Right lung (tissue), 5 donors: ENCODE results near the gene FAAP100. TPM values are rescaled to one million over a fixed set of nuclear protein-coding genes. Genes with fewer than 3 reads are reported as not detected.

Source experiments
- DNase-seq, 2 donors: peaks; one replicate each; pipeline ENCODE4 v3.0.0-alpha.2; 2013
- polyA plus RNA-seq, 5 donors: library from polyadenylated mRNA; unstranded; fragments of 120-200 nt; gene quantifications; one replicate each; pipeline versions ENCODE4 v1.2.1 to v1.2.3, GENCODE V29; 2013; ENCODE audit warnings: inconsistent platforms in 1 of 5, low replicate concordance in 1 of 5; ENCODE audit not compliant: insufficient read length in 5 of 5, insufficient read depth in 1 of 5

Gene FAAP100
- polyA plus RNA-seq, 5 donors: 16.7 to 37.6 (median 29.3) TPM

- DNase-seq: no peak
Observed at GRCh38 chr17:81527591-81528383, 24.4 kb downstream of the FAAP100 start, which contains the start of gene FSCN2. Gene FSCN2 (plus strand): TSS chr17:81528377. CDS start chr17:81528532, 155 bp downstream.

GRCh38 chr17:81526662-81527571 is 25.2 kb downstream of the FAAP100 start:
- no peak for DNase-seq

- no peak for DNase-seq
Observed at GRCh38 chr17:81524865-81525159, 27.3 kb downstream of the FAAP100 start.

GRCh38 chr17:81524039-81524864 is 27.9 kb downstream of the FAAP100 start:
- no peak for DNase-seq

DNA sequence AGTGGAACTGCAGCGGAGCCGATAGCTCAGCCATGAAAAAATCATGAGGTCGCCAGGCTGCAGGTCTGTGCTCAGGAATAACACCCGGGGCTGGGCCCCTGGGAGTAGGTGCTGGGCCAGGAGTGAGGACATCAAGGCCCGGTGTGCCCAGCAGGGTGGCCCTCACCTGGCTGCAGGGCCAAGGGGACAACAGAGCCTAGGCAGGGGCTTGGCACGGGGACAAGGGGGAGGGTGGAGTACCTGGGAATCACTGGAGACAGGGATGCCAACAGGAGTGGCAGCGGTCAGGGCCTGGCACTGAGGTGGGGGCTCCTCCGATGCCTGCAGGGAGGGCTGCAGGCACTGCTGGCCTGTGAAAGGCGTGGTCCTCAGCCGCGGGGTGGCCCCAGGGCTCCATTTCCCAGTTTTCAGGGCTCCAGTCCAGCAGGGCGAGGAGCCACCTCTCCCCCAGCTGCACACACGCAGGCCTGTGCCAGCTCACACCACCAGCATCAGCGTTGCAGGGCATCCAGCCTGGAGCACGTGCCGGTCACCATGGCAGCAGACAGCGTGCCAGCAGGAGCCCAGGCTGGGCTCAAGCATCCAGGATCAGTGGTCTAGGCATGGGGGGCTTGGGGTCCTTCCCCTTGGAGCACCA is 28.6 kb downstream of the FAAP100 start:
- DNase-seq: no peak

DNA sequence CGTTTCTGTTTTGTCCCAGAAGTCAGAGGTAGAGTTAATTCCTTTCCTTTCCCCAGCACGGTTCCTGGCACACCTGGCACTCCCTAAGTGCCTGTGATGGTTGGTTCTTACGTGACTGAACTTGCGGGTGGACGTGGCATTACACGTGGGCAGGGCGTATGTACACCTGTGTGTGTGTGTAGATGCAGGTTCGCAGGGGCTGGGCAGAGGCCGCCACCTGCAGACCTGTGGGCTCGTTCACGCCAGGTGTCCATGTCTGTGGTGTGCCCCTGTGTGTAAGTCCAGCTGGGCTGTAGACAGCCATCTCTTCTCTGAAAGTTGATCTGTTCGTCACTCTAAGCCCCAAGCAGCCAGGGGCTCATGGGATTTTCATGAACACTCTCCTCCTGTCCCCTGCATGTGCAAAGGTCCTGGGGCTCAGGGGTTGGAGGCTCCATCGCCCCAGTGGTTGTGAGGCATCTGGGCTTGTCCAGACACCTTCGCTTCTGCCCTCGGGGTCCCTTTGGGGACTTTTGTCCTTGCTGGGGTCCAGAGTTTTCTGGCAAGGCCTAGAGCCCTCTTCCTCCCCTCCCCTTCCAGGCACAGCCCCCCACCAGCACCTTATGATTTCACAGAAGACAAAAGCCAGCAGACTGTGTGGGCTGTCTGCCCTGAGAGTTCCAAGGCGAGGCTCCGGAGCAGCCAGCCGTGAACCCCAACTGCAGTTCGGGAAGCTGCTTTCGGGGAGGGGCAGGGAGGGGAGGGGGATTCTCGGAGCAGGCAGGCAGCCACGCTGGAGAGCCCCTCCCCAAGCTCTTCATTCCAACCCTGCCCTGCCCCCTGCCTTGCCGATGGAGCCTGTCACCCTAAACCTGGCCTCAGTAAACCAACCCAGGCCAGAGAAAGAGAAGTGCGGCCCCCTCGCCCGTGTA is 29.4 kb downstream of the FAAP100 start:
- no peak for DNase-seq

DNA sequence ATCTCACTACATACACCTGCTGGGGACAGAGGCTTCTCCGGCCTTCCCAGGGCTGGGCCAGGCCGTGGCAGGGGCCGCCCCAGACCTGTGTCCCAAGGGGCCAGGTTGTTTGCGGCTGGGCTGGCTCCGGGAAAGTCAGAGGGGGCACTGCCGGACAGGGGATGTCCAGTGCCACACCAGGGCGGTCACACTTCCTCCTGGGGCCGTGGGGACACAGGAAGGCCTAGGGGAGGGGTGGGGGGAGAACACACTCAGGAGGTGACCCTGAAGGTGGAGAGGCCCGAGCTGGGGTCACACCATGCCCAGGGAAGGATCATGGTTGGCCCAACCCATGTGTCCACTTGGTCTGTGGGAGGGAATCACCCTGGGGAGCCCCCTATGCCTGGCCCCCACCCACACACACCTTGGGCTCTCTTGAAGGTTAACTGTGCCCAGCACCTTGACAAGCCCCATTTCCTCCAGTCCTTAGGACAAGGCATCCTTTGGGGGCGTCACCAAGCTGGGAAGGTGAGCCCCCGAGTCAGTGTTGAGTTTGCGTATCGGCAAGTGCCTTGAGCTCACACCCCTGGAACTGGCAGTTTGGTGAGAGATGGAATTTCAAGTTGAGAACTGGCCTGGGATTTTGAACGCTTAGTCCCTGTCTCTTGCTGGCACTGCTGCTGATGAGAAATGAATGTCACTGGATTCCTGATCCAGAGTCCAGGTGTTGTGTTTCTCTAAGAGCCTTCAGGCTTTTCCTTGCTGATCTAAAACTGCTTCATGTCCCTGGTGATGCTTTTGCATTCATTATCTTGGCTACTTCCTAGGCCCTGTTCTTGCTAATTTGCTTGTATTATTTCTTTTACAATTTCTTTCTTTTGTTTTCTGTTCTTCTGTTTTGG is 31.9 kb downstream of the FAAP100 start:
- DNase-seq: no peak

DNA sequence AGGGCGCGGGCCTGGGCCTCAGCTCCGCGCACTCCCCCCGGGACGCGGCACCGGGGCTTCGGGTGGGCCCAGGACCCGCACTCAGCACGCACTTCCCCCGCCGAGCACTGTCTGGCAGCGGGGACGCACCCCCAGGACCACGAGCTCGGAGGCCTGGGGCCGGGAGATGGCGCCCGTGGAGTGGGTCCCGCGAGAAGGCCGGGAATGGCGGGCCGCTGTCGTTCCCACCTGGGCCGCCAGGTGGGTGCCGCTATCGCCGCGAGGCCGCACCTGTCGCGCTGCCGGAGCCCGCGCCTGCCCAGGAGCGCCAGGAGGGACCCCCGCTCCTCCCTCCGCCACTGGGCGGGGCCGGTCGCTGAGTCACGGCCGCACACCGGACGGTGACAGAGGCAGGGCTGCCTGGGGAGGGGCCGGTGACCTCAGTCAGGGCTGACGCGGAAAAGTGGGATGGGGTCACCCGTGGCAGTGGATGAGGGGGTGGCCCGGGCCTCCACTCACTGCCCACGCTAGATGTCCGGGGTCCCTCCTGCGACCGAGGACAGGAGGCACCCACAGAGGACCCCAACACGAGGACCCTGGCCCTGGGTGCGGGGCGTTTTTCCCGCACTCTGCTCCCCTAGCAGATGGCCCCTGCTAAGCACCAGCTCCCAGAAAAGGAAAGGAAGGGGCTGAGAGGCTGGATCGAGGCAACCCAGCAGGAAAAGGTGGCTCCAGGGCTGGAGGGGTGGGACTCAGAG is 32.7 kb downstream of the FAAP100 start:
- no peak for DNase-seq

GRCh38 chr17:81518785-81519283 is 33.3 kb downstream of the FAAP100 start:
- DNase-seq: no peak

DNA sequence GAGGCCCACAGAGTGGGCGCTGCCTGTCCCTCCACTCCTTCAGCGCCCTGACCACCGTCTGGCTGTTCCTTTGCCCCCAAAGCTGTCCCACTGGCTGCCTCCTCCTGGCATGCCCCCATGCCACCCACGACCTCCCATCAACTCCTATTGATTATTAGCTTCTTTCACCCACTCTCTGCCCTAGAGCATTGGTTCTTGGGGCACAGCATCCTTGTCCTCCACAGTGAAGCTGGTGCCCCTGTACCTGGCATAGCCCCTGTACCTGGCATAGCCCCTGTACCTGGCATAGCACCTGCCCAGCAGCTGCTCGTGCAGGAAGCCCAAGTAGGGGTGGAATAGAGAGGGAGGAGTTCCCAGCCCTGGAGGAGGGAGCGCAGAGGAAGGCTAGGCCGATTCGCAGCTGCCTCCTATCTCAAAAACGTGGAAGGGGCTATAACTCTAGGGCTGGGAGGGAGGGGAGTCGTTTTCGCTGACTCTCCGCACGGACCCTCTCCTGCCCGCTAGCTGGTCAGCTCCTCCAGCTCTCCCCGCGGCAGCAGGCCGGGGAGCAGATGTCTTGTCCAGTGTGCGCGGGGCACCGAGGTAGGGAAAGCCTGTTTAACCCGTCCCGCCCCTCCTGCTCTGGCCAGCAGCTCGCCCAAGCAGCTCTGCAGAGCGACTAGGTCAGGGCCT is 33.9 kb downstream of the FAAP100 start:
- no peak for DNase-seq

DNA sequence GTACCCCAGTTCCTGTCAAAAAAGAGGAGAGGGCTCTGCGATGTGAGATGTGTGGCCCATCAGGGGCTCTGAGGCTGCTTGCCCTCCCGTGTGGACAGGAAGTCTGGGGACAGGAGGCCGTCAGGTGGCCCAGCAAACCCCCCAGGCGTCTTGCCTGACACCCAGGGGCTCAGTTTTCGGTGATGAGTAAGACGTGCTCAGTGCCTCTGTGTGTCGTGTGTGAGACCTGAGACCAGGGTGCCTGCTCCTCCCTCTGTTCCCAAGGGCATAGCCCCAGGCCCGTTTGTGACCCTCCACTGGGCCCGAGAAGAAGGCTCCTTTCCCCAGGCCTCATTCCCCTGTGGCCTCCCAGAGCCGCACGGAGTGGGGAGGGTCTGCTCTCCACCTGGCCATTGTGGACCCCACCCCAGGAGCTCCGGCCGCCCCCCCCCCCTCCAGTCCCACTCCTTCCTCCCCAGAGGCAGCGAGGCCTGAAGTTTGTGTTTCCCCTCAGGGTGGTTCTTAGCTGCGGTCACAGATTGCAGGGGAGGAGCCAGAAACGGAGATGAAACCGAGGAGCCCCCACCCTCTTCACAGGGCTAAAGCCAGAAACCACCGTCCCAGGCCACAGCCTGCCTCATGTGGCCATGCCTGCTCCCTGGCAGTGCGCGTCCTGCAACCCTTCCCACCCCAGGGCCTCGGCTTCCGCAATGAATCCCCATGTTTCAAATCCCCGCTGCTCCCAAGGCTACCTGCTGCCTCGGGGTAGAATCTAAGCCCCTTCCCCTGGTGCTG is 34.6 kb downstream of the FAAP100 start:
- no peak for DNase-seq

GRCh38 chr17:81517009-81517338 is 35.2 kb downstream of the FAAP100 start:
- DNase-seq: no peak

DNA sequence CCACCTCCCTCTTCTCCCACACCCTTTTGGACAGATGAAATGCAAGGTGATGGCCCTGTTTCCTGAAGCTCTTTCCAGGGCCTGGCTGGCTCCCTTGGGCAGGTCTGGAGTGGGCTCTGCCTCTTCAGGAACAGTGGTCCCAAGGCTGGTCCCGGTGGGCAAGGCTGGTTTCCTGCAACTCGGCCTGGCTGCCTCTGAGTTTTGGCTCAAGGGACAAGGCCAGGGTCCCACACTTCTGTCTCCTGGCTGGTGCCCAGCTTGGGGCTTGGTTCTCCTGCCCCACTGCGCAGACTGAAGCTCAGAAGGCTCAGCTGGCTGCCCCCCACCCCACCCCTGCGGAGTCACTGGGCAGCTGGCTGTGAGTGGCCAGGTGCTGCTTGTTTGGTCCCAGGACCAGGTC is 35.7 kb downstream of the FAAP100 start:
- no peak for DNase-seq

DNA sequence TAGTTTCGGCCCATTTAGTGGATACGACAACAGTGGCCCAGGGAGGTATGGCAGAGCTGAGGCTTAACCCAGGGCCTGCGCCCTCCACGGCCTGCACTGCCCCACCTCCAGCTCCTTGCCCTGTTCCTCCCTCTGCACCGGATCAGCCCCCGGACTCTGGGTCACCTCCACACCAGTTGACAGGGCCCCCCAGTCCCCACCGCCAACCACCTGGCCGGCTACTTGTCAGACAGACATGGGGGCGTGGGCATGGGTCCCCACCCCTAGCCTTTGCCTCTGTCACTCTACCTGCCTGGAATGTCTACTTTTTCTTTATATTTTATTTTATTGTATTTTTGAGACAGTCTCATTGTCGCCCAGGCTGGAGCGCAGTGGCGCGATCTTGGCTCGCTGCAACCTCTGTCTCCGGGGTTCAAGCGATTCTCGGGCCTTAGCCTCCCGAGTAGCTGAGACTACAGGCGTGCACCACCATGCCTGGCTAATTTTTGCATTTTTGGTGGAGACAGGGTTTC is 36.6 kb downstream of the FAAP100 start:
- DNase-seq: no peak

- DNase-seq: peak; percentile 76 to 80
Observed at GRCh38 chr17:81514739-81515529, 37.2 kb downstream of the FAAP100 start.

- DNase-seq: no peak
Observed at GRCh38 chr17:81514489-81514738, 37.7 kb downstream of the FAAP100 start.
